ENCODE data around the gene EIF3F.

EIF3F gene

DNA sequence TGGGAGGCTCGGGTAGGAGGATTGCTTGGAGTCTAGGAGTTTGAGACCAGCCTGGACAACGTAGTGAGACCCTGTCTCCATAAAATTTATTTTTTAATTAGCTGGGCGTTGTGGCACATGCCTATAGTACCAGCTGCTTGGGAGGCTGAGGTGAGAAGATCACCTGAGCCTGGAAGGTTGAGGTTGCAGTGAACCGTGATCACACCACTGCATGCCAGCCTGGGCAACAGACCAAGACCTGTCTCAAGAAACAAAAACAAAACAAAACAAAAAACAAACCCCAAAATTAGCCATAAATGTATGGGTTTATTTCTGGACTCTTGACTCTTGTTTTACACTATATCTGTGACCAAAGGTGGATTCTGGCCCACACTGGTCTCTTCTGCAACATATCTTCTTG is 41.6 kb downstream of the EIF3F start:
- FAIRE-seq = no peak
- no peak for DNase-seq (ENCODE audit: insufficient read length, low spot score)
- no peak for TF ChIP-seq POU2F2 (IDR thresholded peaks at IDR 0.05; ENCODE audit: low read depth, low read length)
- no peak for TF ChIP-seq POLR2AphosphoS5 (IDR thresholded peaks at IDR 0.05; ENCODE audit: low read depth, low read length)
- TF ChIP-seq SPI1 (IDR thresholded peaks at IDR 0.05; ENCODE audit: low read depth, low read length) = no peak
- TF ChIP-seq TAF1 (IDR thresholded peaks at IDR 0.05; ENCODE audit: low read depth, low read length) = no peak
- TF ChIP-seq PAX5 (IDR thresholded peaks at IDR 0.05; ENCODE audit: insufficient read depth, low read length, severe bottlenecking) = no peak
- no peak for TF ChIP-seq POLR2A (IDR thresholded peaks at IDR 0.05; ENCODE audit: low read depth, low read length)

DNA sequence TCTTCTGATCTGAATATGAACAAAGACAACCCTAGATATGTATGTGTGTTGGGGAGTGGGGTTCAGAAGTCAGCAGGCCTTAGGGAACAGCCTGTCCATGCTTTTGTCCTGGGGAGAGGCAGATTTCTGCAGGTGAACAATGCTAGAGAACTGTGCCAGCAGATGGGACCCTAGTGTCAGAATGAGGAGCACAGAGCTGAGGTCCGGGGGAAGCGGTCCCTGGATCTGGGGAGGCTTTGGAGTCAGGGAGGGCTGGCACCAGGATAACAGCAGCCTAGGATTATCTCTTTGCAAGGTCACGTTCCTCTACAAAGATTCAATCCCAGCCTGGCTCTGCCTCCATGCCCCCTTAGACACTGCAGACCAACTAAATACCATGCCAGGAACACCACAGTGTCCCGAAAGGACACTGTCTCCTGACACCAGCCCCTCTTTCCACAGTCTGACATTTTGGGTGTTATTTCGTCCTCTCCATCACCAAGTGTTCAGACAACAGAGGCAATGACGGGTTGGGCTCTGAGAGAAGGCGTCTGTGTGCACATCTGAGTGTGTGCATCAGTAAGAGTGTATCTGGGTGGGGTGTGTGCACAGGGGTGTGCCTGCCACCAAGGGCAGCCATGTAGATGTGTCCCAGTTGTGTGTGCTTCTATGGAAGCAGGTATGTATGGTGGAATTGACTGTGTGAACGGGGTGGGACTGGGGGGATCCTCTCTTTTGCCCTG is 43.5 kb downstream of the EIF3F start:
- FAIRE-seq (no peak), DNase-seq (ENCODE audit: insufficient read length, low spot score) (no peak)
- TF ChIP-seq POLR2A (IDR thresholded peaks at IDR 0.05; ENCODE audit: low read depth, low read length) (no peak), PAX5 (IDR thresholded peaks at IDR 0.05; ENCODE audit: insufficient read depth, low read length, severe bottlenecking) (no peak), POLR2AphosphoS5 (IDR thresholded peaks at IDR 0.05; ENCODE audit: low read depth, low read length) (no peak), TAF1 (IDR thresholded peaks at IDR 0.05; ENCODE audit: low read depth, low read length) (no peak), SPI1 (IDR thresholded peaks at IDR 0.05; ENCODE audit: low read depth, low read length) (no peak), POU2F2 (IDR thresholded peaks at IDR 0.05; ENCODE audit: low read depth, low read length) (no peak)

DNA sequence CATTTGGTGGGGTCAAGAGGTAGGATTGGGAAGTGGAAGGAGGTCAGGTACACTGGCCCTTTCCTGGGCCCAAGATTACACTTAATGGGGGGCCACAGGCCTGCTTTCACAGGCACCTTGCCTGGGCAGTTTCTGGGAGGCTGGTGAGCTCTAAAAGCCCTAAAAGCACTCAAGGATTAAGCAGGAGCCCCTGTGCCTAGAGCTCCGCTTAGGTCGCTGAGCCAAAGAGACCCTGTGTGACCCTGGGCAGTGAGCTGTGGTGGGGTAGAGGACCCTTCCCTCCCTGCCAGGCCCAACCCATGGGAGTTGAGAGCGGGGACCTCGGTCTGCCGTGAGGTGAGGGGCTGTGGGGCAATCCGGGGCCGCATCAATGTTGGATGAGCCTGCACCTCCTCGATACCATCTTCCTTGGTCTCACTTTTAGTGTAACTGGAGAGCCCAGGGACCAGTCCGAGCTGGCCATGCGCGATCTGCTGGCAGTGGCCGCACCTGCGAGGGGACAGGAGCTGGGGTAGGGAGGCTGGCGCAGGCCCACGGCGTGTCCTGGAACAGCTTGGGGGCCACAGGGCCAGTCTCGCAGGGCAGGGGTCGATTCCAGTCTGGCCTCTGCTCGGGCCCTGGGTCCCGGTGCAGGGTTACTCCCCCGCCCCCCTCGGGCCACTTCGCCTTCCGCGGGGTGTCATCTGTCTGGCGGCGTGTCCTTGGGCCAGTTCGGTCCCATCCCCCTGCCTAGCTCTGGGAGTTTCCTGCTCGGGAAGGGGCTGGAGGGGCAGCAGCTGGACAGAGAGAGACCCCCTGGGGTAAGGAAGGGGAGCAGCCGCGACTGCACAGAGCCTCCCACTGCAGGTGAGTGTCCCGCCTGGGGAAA is 44.3 kb downstream of the EIF3F start:
- no peak for TF ChIP-seq POLR2A (IDR thresholded peaks at IDR 0.05; ENCODE audit: low read depth, low read length)
- no peak for TF ChIP-seq POLR2AphosphoS5 (IDR thresholded peaks at IDR 0.05; ENCODE audit: low read depth, low read length)
- no peak for TF ChIP-seq TAF1 (IDR thresholded peaks at IDR 0.05; ENCODE audit: low read depth, low read length)
- no peak for DNase-seq (ENCODE audit: insufficient read length, low spot score)
- no peak for FAIRE-seq

DNA sequence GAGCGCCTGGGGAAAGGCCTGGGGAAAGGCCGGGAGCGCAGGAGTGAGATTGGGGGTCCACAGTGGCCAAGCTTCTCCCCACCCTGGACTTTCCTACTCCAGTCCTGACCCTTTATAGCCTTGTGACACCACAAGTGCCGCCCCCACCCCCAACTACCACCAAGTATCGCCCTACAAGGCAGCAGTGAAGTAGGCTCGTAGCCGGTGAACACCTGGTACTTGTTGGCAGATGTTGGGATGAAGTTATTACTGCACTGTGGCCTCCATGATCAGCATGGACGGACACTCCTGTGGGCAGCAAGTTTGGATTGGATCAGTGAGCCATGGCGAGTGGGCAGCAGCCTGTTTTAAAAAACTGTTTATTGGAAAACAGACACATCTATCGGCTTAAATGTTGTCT is 45.0 kb downstream of the EIF3F start:
- FAIRE-seq (no peak), DNase-seq (ENCODE audit: insufficient read length, low spot score) (no peak)
- TF ChIP-seq POU2F2 (IDR thresholded peaks at IDR 0.05; ENCODE audit: low read depth, low read length) = no peak
- no peak for TF ChIP-seq PAX5 (IDR thresholded peaks at IDR 0.05; ENCODE audit: insufficient read depth, low read length, severe bottlenecking)
- no peak for TF ChIP-seq SPI1 (IDR thresholded peaks at IDR 0.05; ENCODE audit: low read depth, low read length)
- no peak for TF ChIP-seq POLR2A (IDR thresholded peaks at IDR 0.05; ENCODE audit: low read depth, low read length)
- TF ChIP-seq TAF1 (IDR thresholded peaks at IDR 0.05; ENCODE audit: low read depth, low read length) = no peak
- TF ChIP-seq POLR2AphosphoS5 (IDR thresholded peaks at IDR 0.05; ENCODE audit: low read depth, low read length) = no peak

DNA sequence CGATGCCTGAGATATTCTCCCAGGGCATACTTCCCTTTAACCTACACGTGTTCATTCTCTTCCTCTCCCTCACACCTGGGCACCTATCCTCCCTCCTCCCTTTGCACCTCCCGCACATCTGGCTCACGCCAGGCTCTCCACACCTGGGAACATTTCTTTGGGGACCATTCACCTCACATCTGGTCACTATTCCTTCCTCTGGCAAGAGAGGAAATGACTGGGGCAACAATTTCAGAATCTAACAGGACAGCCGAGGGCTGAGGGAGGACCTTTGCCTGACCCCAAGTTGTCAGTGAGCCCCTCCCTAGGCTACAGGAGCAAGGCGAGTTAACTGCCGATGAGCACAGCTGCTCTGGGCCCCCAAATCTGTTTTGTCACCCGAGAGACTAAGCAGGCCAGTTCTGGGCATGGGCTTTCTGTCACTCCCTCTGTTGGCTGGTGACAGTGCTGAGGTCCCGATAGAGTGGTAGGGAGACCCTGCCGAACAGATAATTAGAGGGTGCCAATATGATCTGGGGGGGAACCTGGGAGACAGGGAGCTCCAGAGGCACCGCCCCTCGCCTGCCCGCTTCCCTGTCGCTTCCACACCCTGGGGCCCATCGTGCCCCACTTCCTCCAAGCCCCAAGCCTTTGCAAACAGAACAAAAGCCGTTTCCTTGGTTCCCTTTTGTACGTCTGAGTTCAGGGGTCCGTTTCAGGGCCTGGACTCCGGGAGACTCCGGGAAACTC is 45.6 kb downstream of the EIF3F start:
- no peak for DNase-seq (ENCODE audit: insufficient read length, low spot score)
- FAIRE-seq = no peak
- TF ChIP-seq SPI1 (IDR thresholded peaks at IDR 0.05; ENCODE audit: low read depth, low read length) (no peak), POLR2A (IDR thresholded peaks at IDR 0.05; ENCODE audit: low read depth, low read length) (no peak), POU2F2 (IDR thresholded peaks at IDR 0.05; ENCODE audit: low read depth, low read length) (no peak), TAF1 (IDR thresholded peaks at IDR 0.05; ENCODE audit: low read depth, low read length) (no peak), POLR2AphosphoS5 (IDR thresholded peaks at IDR 0.05; ENCODE audit: low read depth, low read length) (no peak), PAX5 (IDR thresholded peaks at IDR 0.05; ENCODE audit: insufficient read depth, low read length, severe bottlenecking) (no peak)

DNA sequence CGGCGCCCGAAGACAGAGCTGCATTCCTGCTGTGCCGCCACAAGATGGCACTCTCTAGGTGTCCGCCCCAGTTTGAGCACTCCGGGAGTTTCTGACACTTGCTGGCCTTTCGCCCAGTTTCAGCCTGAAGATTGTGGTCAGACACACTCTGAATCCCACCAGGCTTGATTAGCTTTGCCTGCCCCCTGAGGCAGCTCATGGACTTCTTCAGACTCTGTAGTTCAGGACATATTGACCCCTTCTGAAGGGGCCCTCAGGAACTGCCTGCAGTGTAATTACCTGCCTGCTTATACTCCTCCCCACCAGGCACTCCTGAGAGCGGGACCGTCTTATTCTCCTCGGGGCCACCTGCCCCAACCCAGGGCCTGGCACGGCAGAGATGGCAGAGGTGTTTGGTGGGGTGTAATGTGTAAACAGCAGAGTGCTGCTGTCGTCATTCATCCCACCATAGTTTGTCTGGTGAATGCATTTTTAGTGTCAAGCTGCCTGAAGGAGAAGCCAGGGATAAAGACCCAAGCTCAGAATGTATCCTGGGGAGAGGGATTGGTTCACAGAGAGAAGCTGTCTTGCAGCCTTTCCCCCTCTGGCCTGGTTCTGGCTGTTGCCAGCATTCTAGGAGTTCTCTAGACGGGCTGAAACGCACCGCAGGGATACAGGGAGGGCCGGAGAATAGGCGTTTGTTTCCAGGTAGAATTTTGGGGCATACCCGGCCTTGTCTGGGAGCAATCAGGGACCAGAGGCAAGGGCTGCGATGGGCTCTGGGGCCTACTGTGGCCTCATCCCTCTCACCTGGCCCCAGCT is 46.4 kb downstream of the EIF3F start:
- FAIRE-seq (peak; percentile 72), DNase-seq (ENCODE audit: insufficient read length, low spot score) (peak; percentile 82)
- TF ChIP-seq POLR2AphosphoS5 (IDR thresholded peaks at IDR 0.05; ENCODE audit: low read depth, low read length) (no peak), POLR2A (IDR thresholded peaks at IDR 0.05; ENCODE audit: low read depth, low read length) (no peak), TAF1 (IDR thresholded peaks at IDR 0.05; ENCODE audit: low read depth, low read length) (no peak), PAX5 (IDR thresholded peaks at IDR 0.05; ENCODE audit: insufficient read depth, low read length, severe bottlenecking) (no peak), POU2F2 (IDR thresholded peaks at IDR 0.05; ENCODE audit: low read depth, low read length) (no peak), SPI1 (IDR thresholded peaks at IDR 0.05; ENCODE audit: low read depth, low read length) (no peak)

DNA sequence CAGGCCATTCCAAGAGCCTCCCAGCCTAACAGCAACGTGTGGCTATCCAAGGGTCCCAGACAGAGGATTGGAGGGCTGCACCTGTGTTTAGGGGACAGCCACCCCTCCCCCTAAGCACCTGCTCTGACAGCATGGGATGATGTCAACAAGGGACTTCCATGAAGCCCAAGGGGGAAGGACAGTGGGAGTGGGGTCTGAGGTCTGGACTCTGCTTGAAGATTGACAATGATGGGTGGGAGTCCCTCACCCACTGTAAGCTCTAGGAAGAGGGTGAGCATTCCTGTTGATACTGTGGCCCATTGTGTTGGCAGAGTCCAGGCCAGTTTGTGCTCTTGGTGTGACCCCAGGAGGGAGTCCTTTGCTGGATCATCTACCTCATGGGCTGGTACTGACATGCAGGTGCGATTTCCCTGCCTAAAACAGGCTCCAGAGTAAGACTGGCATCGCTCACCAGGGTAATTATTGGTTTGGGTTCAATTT is 47.0 kb downstream of the EIF3F start:
- FAIRE-seq (no peak), DNase-seq (ENCODE audit: insufficient read length, low spot score) (no peak)
- TF ChIP-seq TAF1 (IDR thresholded peaks at IDR 0.05; ENCODE audit: low read depth, low read length) = no peak
- no peak for TF ChIP-seq POLR2A (IDR thresholded peaks at IDR 0.05; ENCODE audit: low read depth, low read length)
- no peak for TF ChIP-seq POU2F2 (IDR thresholded peaks at IDR 0.05; ENCODE audit: low read depth, low read length)
- TF ChIP-seq SPI1 (IDR thresholded peaks at IDR 0.05; ENCODE audit: low read depth, low read length) = no peak
- TF ChIP-seq POLR2AphosphoS5 (IDR thresholded peaks at IDR 0.05; ENCODE audit: low read depth, low read length) = no peak
- no peak for TF ChIP-seq PAX5 (IDR thresholded peaks at IDR 0.05; ENCODE audit: insufficient read depth, low read length, severe bottlenecking)

DNA sequence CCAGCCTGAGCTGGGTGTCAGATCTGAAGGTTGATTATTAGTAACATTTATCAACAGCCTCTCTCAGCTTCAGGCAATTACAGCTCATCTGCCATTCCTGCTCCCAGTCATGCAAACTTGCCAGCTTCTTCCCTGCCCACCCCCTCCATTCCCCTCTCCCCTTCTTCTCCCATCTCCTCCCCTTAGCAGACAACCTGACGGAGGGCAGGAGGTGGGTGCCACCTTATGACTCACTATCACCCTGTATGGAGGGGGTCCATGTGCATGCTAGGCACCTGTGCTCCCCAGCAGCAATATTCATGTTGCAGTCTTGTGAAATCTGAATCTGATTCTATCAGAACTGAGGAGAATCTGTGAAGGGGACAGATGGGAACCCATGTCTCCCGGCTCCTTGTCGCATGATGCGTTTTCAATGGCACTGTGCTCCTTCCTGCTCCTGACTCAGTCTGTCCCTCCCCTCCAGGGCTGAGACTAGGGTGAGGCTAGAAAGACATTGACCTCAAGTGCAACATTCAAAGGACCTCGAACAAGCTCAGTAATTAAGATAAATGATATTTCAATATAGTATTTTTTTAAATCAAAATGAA is 47.6 kb downstream of the EIF3F start:
- DNase-seq (ENCODE audit: insufficient read length, low spot score) (no peak), FAIRE-seq (no peak)
- TF ChIP-seq POLR2A (IDR thresholded peaks at IDR 0.05; ENCODE audit: low read depth, low read length) (no peak), POU2F2 (IDR thresholded peaks at IDR 0.05; ENCODE audit: low read depth, low read length) (no peak), PAX5 (IDR thresholded peaks at IDR 0.05; ENCODE audit: insufficient read depth, low read length, severe bottlenecking) (no peak), POLR2AphosphoS5 (IDR thresholded peaks at IDR 0.05; ENCODE audit: low read depth, low read length) (no peak), SPI1 (IDR thresholded peaks at IDR 0.05; ENCODE audit: low read depth, low read length) (no peak), TAF1 (IDR thresholded peaks at IDR 0.05; ENCODE audit: low read depth, low read length) (no peak)

All from GM12891 (cell line).